ENCODE data around the gene SLC5A12.

- TF ChIP-seq CTCF (IDR thresholded peaks at IDR 0.05) (no peak), EP300 (IDR thresholded peaks at IDR 0.05) (no peak)
Measured at GRCh38 chr11:26675233-26675928, 46.5 kb downstream of the SLC5A12 start.

Data from gastroesophageal sphincter (tissue), 3 donors.